ENCODE results near the gene WBP2NL.

Gene WBP2NL

GRCh38 chr22:41963453-41964111 lies 35.0 kb upstream of the WBP2NL start:
- TF ChIP-seq TCF12 (IDR thresholded peaks at IDR 0.05; ENCODE audit: low read depth) (no peak), EP300 (IDR thresholded peaks at IDR 0.05; ENCODE audit: borderline replicate concordance) (no peak), REST (IDR thresholded peaks at IDR 0.05; ENCODE audit: low read depth) (no peak), USF1 (IDR thresholded peaks at IDR 0.05) (no peak), TAF1 (IDR thresholded peaks at IDR 0.05; ENCODE audit: low read depth) (no peak), EGR1 (IDR thresholded peaks at IDR 0.05) (no peak), CREB1 (IDR thresholded peaks at IDR 0.05; ENCODE audit: low read depth) (no peak)

- TF ChIP-seq EGR1 (IDR thresholded peaks at IDR 0.05) (no peak; the same call in 1 of the 2 replicates), EP300 (IDR thresholded peaks at IDR 0.05; ENCODE audit: borderline replicate concordance) (no peak), CEBPB (IDR thresholded peaks at IDR 0.05) (no peak), USF1 (IDR thresholded peaks at IDR 0.05) (no peak), RAD21 (IDR thresholded peaks at IDR 0.05; ENCODE audit: low read depth) (no peak), MAX (IDR thresholded peaks at IDR 0.05) (no peak), NFIC (IDR thresholded peaks at IDR 0.05) (no peak), YY1 (IDR thresholded peaks at IDR 0.05; ENCODE audit: low read depth) (no peak), REST (IDR thresholded peaks at IDR 0.05; ENCODE audit: low read depth) (no peak), TAF1 (IDR thresholded peaks at IDR 0.05; ENCODE audit: low read depth) (no peak), ZBTB7A (IDR thresholded peaks at IDR 0.05; ENCODE audit: low read depth) (no peak), TCF12 (IDR thresholded peaks at IDR 0.05; ENCODE audit: low read depth) (no peak), TEAD4 (IDR thresholded peaks at IDR 0.05) (no peak), FOXM1 (IDR thresholded peaks at IDR 0.05; ENCODE audit: borderline replicate concordance, low read depth) (no peak), CREB1 (IDR thresholded peaks at IDR 0.05; ENCODE audit: low read depth) (no peak)
These were observed 34.5 kb upstream of the WBP2NL start for GRCh38 chr22:41964112-41964491.

GRCh38 chr22:41966225-41966606 lies 32.4 kb upstream of the WBP2NL start:
- TF ChIP-seq NFIC (IDR thresholded peaks at IDR 0.05): no peak
- TF ChIP-seq FOXM1 (IDR thresholded peaks at IDR 0.05; ENCODE audit: borderline replicate concordance, low read depth): no peak
- no peak for TF ChIP-seq TEAD4 (IDR thresholded peaks at IDR 0.05)
- no peak for TF ChIP-seq EP300 (IDR thresholded peaks at IDR 0.05; ENCODE audit: borderline replicate concordance)
- no peak for TF ChIP-seq TAF1 (IDR thresholded peaks at IDR 0.05; ENCODE audit: low read depth)
- no peak for TF ChIP-seq REST (IDR thresholded peaks at IDR 0.05; ENCODE audit: low read depth)

GRCh38 chr22:41966607-41967240 lies 31.9 kb upstream of the WBP2NL start:
- TF ChIP-seq EGR1 (IDR thresholded peaks at IDR 0.05) (no peak), EP300 (IDR thresholded peaks at IDR 0.05; ENCODE audit: borderline replicate concordance) (no peak), NFIC (IDR thresholded peaks at IDR 0.05) (no peak), RAD21 (IDR thresholded peaks at IDR 0.05; ENCODE audit: low read depth) (peak; percentile 54), TAF1 (IDR thresholded peaks at IDR 0.05; ENCODE audit: low read depth) (no peak), USF1 (IDR thresholded peaks at IDR 0.05) (no peak), CREB1 (IDR thresholded peaks at IDR 0.05; ENCODE audit: low read depth) (no peak)

Measured in Ishikawa (cell line).